OCI-LY1 (cell line): Measurements from ENCODE around the gene CNOT3.

ENCODE experiments used
- EZH2 ChIP-seq: fragments of 200-600 bp; sonication (generic), shearing (Covaris generic); IDR thresholded peaks from 2 replicates; pipeline ENCODE4 v1.8.0; 2017; ENCODE audit warnings: borderline replicate concordance, mixed run types, mild to moderate bottlenecking, antibody characterized with exemption, low read length, moderate library complexity, mixed read lengths
- TF ChIP-seq, protein P1 (sequence below): fragments of 200-600 bp; sonication (generic), shearing (Covaris generic); IDR thresholded peaks from 2 replicates; pipeline ENCODE4 v1.5.1; 2017; ENCODE audit warnings: mild to moderate bottlenecking, antibody characterized with exemption, low read length, moderate library complexity, mixed read lengths

GRCh38 chr19:54168174-54168917 lies 30.8 kb downstream of the CNOT3 start:
- TF ChIP-seq, protein P1, sequence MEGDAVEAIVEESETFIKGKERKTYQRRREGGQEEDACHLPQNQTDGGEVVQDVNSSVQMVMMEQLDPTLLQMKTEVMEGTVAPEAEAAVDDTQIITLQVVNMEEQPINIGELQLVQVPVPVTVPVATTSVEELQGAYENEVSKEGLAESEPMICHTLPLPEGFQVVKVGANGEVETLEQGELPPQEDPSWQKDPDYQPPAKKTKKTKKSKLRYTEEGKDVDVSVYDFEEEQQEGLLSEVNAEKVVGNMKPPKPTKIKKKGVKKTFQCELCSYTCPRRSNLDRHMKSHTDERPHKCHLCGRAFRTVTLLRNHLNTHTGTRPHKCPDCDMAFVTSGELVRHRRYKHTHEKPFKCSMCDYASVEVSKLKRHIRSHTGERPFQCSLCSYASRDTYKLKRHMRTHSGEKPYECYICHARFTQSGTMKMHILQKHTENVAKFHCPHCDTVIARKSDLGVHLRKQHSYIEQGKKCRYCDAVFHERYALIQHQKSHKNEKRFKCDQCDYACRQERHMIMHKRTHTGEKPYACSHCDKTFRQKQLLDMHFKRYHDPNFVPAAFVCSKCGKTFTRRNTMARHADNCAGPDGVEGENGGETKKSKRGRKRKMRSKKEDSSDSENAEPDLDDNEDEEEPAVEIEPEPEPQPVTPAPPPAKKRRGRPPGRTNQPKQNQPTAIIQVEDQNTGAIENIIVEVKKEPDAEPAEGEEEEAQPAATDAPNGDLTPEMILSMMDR, result peak; percentile 65
- no peak for TF ChIP-seq EZH2
